Liver (tissue), 9 donors: ENCODE measurements around the gene GLI3. TPM values are rescaled to one million over a fixed set of nuclear protein-coding genes. Genes with fewer than 3 reads are reported as not detected.

Experiments
- DNase-seq: peaks from one replicate; pipeline ENCODE4 v3.0.0-alpha.2; 2017; ENCODE audit warnings: low spot score
- H3K27ac ChIP-seq, 2 donors: one replicate each; pipeline ENCODE4 v1.7.0; 2013; ENCODE audit warnings: inconsistent platforms in 2 of 2, low read length in 2 of 2, control low read depth in 1 of 2, low read depth in 1 of 2, mild to moderate bottlenecking in 1 of 2
- H3K27me3 ChIP-seq, 4 donors: one replicate each; pipeline versions ENCODE4 v1.6.1 to v1.7.0; 2013; ENCODE audit warnings: low read length in 3 of 4, inconsistent platforms in 1 of 4, mild to moderate bottlenecking in 1 of 4, moderate library complexity in 1 of 4; ENCODE audit not compliant: control insufficient read depth in 4 of 4, insufficient read depth in 4 of 4
- H3K36me3 ChIP-seq, 4 donors: one replicate each; pipeline versions ENCODE4 v1.6.1 to v1.7.0; 2013; ENCODE audit warnings: low read length in 3 of 4, mild to moderate bottlenecking in 3 of 4, low read depth in 1 of 4, moderate library complexity in 1 of 4; ENCODE audit not compliant: control insufficient read depth in 4 of 4, insufficient read depth in 3 of 4
- H3K4me1 ChIP-seq, 4 donors: one replicate each; pipeline versions ENCODE4 v1.6.1 to v1.7.0; 2013; ENCODE audit warnings: low read length in 3 of 4, mild to moderate bottlenecking in 3 of 4, moderate library complexity in 1 of 4; ENCODE audit not compliant: control insufficient read depth in 4 of 4, insufficient read depth in 4 of 4
- H3K4me3 ChIP-seq, 3 donors: one replicate each; pipeline versions ENCODE4 v1.6.1 to v1.7.0; 2013; ENCODE audit warnings: low read length in 3 of 3, control low read depth in 1 of 3, low read depth in 1 of 3, mild to moderate bottlenecking in 1 of 3
- H3K9ac ChIP-seq, 2 donors: one replicate each; pipeline ENCODE4 v1.7.0; 2013; ENCODE audit warnings: low read length in 2 of 2, mild to moderate bottlenecking in 2 of 2, moderate library complexity in 2 of 2, control low read depth in 1 of 2, low read depth in 1 of 2
- H3K9me3 ChIP-seq, 4 donors: one replicate each; pipeline versions ENCODE4 v1.6.1 to v1.7.0; 2013; ENCODE audit warnings: low read length in 3 of 4; ENCODE audit not compliant: control insufficient read depth in 4 of 4
- FOXA1 ChIP-seq: IDR thresholded peaks from 2 replicates; pipeline ENCODE4 v1.6.1; 2016; ENCODE audit warnings: antibody characterized with exemption
- FOXA2 ChIP-seq: IDR thresholded peaks from 2 replicates; pipeline ENCODE4 v1.6.1; 2016; ENCODE audit warnings: antibody characterized with exemption
- HNF4A ChIP-seq, 2 donors: conservative IDR thresholded peaks; 2 replicates each; pipeline ENCODE4 v1.6.1; 2016; ENCODE audit warnings: antibody characterized with exemption in 2 of 2, mild to moderate bottlenecking in 2 of 2
- HNF4G ChIP-seq: IDR thresholded peaks from 2 replicates; pipeline ENCODE4 v1.6.1; 2016; ENCODE audit warnings: antibody characterized with exemption
- JUND ChIP-seq, 2 donors: IDR thresholded peaks; 2 replicates each; pipeline ENCODE4 v1.6.1; 2016; ENCODE audit warnings: antibody characterized with exemption in 2 of 2
- NR2F2 ChIP-seq: IDR thresholded peaks from 2 replicates; pipeline ENCODE4 v1.6.1; 2016; ENCODE audit warnings: antibody characterized with exemption
- RAD21 ChIP-seq, 2 donors: IDR thresholded peaks; 2 replicates each; pipeline ENCODE4 v1.6.1; 2016; ENCODE audit warnings: antibody characterized with exemption in 2 of 2, mild to moderate bottlenecking in 2 of 2
- RXRA ChIP-seq, 2 donors: IDR thresholded peaks; 2 replicates each; pipeline ENCODE4 v1.6.1; 2017 to 2018; ENCODE audit warnings: antibody characterized with exemption in 2 of 2, mild to moderate bottlenecking in 1 of 2
- SP1 ChIP-seq: IDR thresholded peaks from 2 replicates; pipeline ENCODE4 v1.6.1; 2018; ENCODE audit warnings: antibody characterized with exemption, mild to moderate bottlenecking
- TAF1 ChIP-seq: conservative IDR thresholded peaks from 2 replicates; pipeline ENCODE4 v1.6.1; 2016; ENCODE audit warnings: antibody characterized with exemption, mild to moderate bottlenecking
- YY1 ChIP-seq: IDR thresholded peaks from 2 replicates; pipeline ENCODE4 v1.6.1; 2016; ENCODE audit warnings: antibody characterized with exemption, mild to moderate bottlenecking
- WGBS: extraction: QIAGEN DNeasy Blood & Tissue Kit; methylation state at CpG from one replicate; pipeline ENCODE4 v1.1.7; 2013; 5-methylcytosine and 5-hydroxymethylcytosine counted together
- polyA plus RNA-seq, 2 donors: library from polyadenylated mRNA; stranded (reverse) in 1 of 2; unstranded in 1 of 2; fragments of 200-250 nt in 1 of 2; fragments of >200 nt in 1 of 2; fragmentation: Nextera tagmentation in 1 of 2; extraction: Ambion mirVana in 1 of 2; gene quantifications; one replicate each; pipeline versions ENCODE4 v1.2.1 to v1.2.3, GENCODE V29; 2013 to 2015
- total RNA-seq, 2 donors: library from RNA; depleted of rRNA; stranded (reverse); fragments of >200 nt; gene quantifications; one replicate each; pipeline ENCODE4 v1.2.3, GENCODE V29; 2014
- TF ChIP-seq, protein P1 (sequence below): fragments of 150-350 bp; IDR thresholded peaks from 2 replicates; pipeline ENCODE4 v1.5.1; 2017; ENCODE audit warnings: improper control_type of control experiment, low read depth, low read length; ENCODE audit not compliant: missing input control
- TF ChIP-seq, protein P2 (sequence below): IDR thresholded peaks from 2 replicates; pipeline ENCODE4 v1.6.1; 2016; ENCODE audit warnings: antibody characterized with exemption
- TF ChIP-seq, protein P3 (sequence below): IDR thresholded peaks from 2 replicates; pipeline ENCODE4 v1.6.1; 2016; ENCODE audit warnings: antibody characterized with exemption, mild to moderate bottlenecking
- TF ChIP-seq, protein P4 (sequence below): IDR thresholded peaks from 2 replicates; pipeline ENCODE4 v1.6.1; 2016; ENCODE audit warnings: antibody characterized with exemption
- donor health status: healthy.
- donor health status: healthy.
- donor health status: healthy.
- donor health status: healthy.
- donor health status: healthy.

GLI3 gene
- total and polyA plus RNA-seq, 4 donors = 0.09 to 0.42 (median 0.26) TPM

DNA sequence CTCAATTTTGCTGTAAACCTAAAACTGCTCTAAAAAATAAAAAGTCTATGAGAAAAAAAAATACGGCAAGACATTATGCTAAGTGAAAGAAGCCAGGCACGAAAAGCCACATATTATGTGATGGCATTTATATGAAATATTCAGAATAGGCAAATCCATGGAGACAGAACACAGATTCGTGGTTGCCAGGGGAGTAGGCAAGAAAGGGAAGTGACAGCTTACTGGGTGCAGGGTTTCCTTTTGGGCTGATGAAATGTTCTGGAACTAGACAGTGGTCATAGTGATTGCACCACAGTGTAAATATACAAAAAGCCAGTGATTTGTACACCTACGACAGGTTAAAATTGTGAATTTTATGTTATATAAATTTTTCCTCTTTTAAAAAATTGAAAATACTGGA, 41.3 kb upstream of the GLI3 start:
- WGBS = 62% methylated on average over 4 of the region's 4 CpGs
- Histone ChIP-seq H3K27ac (no peak overlapping the region), H3K27me3 (peaks cover 0 to 5% (median under 1%) of the 10 kb centered on the region in 4 donors), H3K36me3 (no peaks in the 10 kb centered on the region), H3K9me3 (no peaks in the 10 kb centered on the region), H3K4me3 (no peak overlapping the region), H3K4me1 (no peaks in the 10 kb centered on the region), H3K9ac (no peak overlapping the region)
- TF ChIP-seq RXRA (IDR thresholded peaks at IDR 0.05) = no peak
- TF ChIP-seq, protein P1, sequence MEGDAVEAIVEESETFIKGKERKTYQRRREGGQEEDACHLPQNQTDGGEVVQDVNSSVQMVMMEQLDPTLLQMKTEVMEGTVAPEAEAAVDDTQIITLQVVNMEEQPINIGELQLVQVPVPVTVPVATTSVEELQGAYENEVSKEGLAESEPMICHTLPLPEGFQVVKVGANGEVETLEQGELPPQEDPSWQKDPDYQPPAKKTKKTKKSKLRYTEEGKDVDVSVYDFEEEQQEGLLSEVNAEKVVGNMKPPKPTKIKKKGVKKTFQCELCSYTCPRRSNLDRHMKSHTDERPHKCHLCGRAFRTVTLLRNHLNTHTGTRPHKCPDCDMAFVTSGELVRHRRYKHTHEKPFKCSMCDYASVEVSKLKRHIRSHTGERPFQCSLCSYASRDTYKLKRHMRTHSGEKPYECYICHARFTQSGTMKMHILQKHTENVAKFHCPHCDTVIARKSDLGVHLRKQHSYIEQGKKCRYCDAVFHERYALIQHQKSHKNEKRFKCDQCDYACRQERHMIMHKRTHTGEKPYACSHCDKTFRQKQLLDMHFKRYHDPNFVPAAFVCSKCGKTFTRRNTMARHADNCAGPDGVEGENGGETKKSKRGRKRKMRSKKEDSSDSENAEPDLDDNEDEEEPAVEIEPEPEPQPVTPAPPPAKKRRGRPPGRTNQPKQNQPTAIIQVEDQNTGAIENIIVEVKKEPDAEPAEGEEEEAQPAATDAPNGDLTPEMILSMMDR = no peak
- TF ChIP-seq NR2F2 = no peak
- TF ChIP-seq, protein P2, sequence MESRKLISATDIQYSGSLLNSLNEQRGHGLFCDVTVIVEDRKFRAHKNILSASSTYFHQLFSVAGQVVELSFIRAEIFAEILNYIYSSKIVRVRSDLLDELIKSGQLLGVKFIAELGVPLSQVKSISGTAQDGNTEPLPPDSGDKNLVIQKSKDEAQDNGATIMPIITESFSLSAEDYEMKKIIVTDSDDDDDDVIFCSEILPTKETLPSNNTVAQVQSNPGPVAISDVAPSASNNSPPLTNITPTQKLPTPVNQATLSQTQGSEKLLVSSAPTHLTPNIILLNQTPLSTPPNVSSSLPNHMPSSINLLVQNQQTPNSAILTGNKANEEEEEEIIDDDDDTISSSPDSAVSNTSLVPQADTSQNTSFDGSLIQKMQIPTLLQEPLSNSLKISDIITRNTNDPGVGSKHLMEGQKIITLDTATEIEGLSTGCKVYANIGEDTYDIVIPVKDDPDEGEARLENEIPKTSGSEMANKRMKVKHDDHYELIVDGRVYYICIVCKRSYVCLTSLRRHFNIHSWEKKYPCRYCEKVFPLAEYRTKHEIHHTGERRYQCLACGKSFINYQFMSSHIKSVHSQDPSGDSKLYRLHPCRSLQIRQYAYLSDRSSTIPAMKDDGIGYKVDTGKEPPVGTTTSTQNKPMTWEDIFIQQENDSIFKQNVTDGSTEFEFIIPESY = no peak
- TF ChIP-seq, protein P3, sequence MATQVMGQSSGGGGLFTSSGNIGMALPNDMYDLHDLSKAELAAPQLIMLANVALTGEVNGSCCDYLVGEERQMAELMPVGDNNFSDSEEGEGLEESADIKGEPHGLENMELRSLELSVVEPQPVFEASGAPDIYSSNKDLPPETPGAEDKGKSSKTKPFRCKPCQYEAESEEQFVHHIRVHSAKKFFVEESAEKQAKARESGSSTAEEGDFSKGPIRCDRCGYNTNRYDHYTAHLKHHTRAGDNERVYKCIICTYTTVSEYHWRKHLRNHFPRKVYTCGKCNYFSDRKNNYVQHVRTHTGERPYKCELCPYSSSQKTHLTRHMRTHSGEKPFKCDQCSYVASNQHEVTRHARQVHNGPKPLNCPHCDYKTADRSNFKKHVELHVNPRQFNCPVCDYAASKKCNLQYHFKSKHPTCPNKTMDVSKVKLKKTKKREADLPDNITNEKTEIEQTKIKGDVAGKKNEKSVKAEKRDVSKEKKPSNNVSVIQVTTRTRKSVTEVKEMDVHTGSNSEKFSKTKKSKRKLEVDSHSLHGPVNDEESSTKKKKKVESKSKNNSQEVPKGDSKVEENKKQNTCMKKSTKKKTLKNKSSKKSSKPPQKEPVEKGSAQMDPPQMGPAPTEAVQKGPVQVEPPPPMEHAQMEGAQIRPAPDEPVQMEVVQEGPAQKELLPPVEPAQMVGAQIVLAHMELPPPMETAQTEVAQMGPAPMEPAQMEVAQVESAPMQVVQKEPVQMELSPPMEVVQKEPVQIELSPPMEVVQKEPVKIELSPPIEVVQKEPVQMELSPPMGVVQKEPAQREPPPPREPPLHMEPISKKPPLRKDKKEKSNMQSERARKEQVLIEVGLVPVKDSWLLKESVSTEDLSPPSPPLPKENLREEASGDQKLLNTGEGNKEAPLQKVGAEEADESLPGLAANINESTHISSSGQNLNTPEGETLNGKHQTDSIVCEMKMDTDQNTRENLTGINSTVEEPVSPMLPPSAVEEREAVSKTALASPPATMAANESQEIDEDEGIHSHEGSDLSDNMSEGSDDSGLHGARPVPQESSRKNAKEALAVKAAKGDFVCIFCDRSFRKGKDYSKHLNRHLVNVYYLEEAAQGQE = no peak
- no peak for TF ChIP-seq SP1
- no peak for TF ChIP-seq RAD21 (IDR thresholded peaks at IDR 0.05)
- TF ChIP-seq HNF4G = no peak
- TF ChIP-seq FOXA2 = no peak
- TF ChIP-seq FOXA1 = no peak
- TF ChIP-seq YY1 = no peak
- TF ChIP-seq JUND (IDR thresholded peaks at IDR 0.05) = no peak
- TF ChIP-seq, protein P4, sequence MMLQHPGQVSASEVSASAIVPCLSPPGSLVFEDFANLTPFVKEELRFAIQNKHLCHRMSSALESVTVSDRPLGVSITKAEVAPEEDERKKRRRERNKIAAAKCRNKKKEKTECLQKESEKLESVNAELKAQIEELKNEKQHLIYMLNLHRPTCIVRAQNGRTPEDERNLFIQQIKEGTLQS = no peak
- TF ChIP-seq HNF4A (conservative IDR thresholded peaks at IDR 0.05) = no peak
- DNase-seq = no peak

DNA sequence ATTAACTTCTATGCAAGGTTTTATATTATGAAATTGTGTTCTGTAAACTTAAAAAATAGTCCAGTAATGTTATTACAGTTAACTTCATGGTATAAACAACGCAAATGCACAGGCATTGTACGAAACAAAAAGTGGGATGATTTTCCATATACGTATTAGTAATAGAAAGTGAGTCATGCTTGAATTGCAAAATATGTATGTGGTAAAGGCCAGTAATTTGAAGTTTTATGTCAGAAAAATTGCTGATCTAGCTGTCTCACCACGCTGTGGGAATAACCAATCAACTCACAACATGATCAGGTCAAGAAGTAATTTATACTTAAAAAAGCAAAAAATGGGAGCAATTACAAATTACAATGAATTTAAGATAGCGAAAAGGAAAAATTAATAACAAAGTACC, 37.0 kb upstream of the GLI3 start:
- no peak for TF ChIP-seq RAD21 (IDR thresholded peaks at IDR 0.05)
- TF ChIP-seq FOXA2 = no peak
- no peak for TF ChIP-seq JUND (IDR thresholded peaks at IDR 0.05)
- no peak for TF ChIP-seq TAF1
- no peak for TF ChIP-seq YY1
- TF ChIP-seq, protein P2 = no peak
- no peak for TF ChIP-seq HNF4A (conservative IDR thresholded peaks at IDR 0.05)
- TF ChIP-seq RXRA (IDR thresholded peaks at IDR 0.05) = no peak
- TF ChIP-seq HNF4G = no peak

More for the DNA sequence above, 37.0 kb upstream of the GLI3 start:
- Histone ChIP-seq H3K9me3 (no peaks in the 10 kb centered on the region), H3K4me1 (no peaks in the 10 kb centered on the region), H3K27ac (no peak overlapping the region), H3K4me3 (no peak overlapping the region), H3K36me3 (no peaks in the 10 kb centered on the region), H3K27me3 (peaks cover 0 to 5% (median 1%) of the 10 kb centered on the region in 4 donors), H3K9ac (no peak overlapping the region)
- 83% methylated on average over 5 of the region's 5 CpGs for WGBS
- DNase-seq = no peak
